Coronary artery (tissue), 2 donors: ENCODE data around the gene KCNB1.

ENCODE experiments used
- DNase-seq: peaks from one replicate; pipeline ENCODE4 v3.0.0-alpha.2; 2017; ENCODE audit warnings: low spot score
- H3K27ac ChIP-seq, 2 donors: fragments of 200-600 bp; sonication (generic); one replicate each; pipeline ENCODE4 v1.5.1; 2016 to 2019
- H3K4me3 ChIP-seq: fragments of 200-600 bp; sonication (generic); 2 replicates; pipeline ENCODE4 v1.5.1; 2016; ENCODE audit warnings: mild to moderate bottlenecking, moderate library complexity
- CTCF ChIP-seq: fragments of 200-600 bp; sonication (generic); IDR thresholded peaks from one replicate; pipeline ENCODE4 v1.5.1; 2019; ENCODE audit warnings: antibody characterized with exemption

Gene KCNB1

DNA sequence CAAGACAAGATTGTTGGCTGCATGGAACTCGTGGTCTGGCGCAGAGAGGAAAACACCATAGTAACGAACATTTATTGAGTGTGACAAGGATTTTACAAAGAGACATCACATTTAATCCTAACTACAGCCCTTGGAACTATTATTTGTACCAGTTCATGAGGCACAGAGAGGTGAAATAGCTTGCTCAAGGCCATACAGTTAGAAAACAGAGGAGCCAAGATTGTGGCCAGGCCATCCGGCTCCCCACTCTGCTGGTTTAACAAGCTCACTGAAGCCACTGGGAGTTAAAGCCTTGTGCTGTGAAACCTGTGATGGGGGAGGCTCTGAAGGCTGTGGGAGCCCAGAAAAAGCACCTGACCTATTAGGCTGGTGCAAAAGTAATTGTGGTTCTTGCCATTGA is 129.7 kb downstream of the KCNB1 start:
- DNase-seq, result no peak
- TF ChIP-seq CTCF, result no peak
- no peak overlapping the region for H3K4me3 ChIP-seq
- H3K27ac ChIP-seq, result no peak overlapping the region

- no peak for TF ChIP-seq CTCF
- H3K27ac ChIP-seq, result no peak overlapping the region
Observed at GRCh38 chr20:49351775-49352174, 130.7 kb downstream of the KCNB1 start.

GRCh38 chr20:49349694-49350252 is 132.7 kb downstream of the KCNB1 start:
- Histone ChIP-seq H3K27ac (no peak overlapping the region), H3K4me3 (no peak overlapping the region)
- DNase-seq, result no peak
- TF ChIP-seq CTCF, result no peak

More at GRCh38 chr20:49351775-49352174, 130.7 kb downstream of the KCNB1 start:
- H3K4me3 ChIP-seq, result no peak overlapping the region
- no peak for DNase-seq

DNA sequence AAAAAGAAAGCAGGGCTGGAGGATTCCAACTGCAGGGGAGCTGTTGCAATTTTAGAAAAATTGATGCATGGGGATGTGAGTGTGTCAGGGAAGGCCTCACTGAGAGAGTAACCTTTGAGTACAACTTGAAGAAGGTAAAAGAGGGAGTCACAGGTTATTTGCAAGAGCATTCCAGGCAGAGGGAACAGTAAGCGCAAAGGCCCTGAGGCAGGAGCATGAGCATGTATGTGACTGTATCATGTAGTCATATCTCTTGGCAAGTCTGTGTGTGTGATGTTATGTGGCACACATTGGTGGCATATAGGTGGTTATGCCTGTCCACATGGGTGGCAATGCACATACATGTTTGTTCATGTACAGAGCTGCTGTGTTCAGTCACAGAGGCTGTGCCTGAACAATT is 133.4 kb downstream of the KCNB1 start:
- no peak overlapping the region for H3K4me3 ChIP-seq
- TF ChIP-seq CTCF, result no peak
- no peak for DNase-seq
- no peak overlapping the region for H3K27ac ChIP-seq

GRCh38 chr20:49348563-49348962 is 133.9 kb downstream of the KCNB1 start:
- Histone ChIP-seq H3K4me3 (no peak overlapping the region), H3K27ac (no peak overlapping the region)
- DNase-seq, result no peak
- no peak for TF ChIP-seq CTCF

GRCh38 chr20:49347156-49347555 is 135.3 kb downstream of the KCNB1 start:
- H3K27ac ChIP-seq, result no peak overlapping the region
- DNase-seq, result no peak
- H3K4me3 ChIP-seq, result no peak overlapping the region
- TF ChIP-seq CTCF, result no peak

- no peak overlapping the region for H3K27ac ChIP-seq
- H3K4me3 ChIP-seq, result no peak overlapping the region
- no peak for TF ChIP-seq CTCF
- no peak for DNase-seq
Observed at GRCh38 chr20:49346682-49347081, 135.8 kb downstream of the KCNB1 start.
